ENCODE data around the gene RIPOR3.
"Not testable (repeated sequence)": the region's sequence is repeated elsewhere in the genome, so short reads cannot be mapped to it uniquely, and the experiment has no call there.

Gene RIPOR3

GRCh38 chr20:50628332-50628731 lies 63.0 kb downstream of the RIPOR3 start:
- Mint-ChIP-seq H3K36me3 (ENCODE audit: low read depth) (no peaks in the 10 kb centered on the region), H3K4me3 (peak overlapping the region in 2 of 3 experiments; percentile 8 to 26), H3K4me1 (peaks cover 20% of the 10 kb centered on the region), H3K9me3 (no peaks in the 10 kb centered on the region), H3K27ac (peak overlapping the region; percentile 24 to 83 (median 70)), H3K27me3 (ENCODE audit: low read depth) (peaks cover 12% of the 10 kb centered on the region)
- TF ChIP-seq CTCF (IDR thresholded peaks at IDR 0.05; ENCODE audit: unreplicated experiment in 3 of 3) = no peak

GRCh38 chr20:50627747-50628146 lies 63.6 kb downstream of the RIPOR3 start:
- no peak for TF ChIP-seq CTCF (IDR thresholded peaks at IDR 0.05; ENCODE audit: unreplicated experiment in 3 of 3)
- Mint-ChIP-seq H3K4me1 (peaks cover 23% of the 10 kb centered on the region), H3K27ac (peak overlapping the region in 2 of 3 experiments; percentile 24 to 83), H3K36me3 (ENCODE audit: low read depth) (no peaks in the 10 kb centered on the region), H3K27me3 (ENCODE audit: low read depth) (peaks cover 6% of the 10 kb centered on the region), H3K4me3 (no peak overlapping the region), H3K9me3 (no peaks in the 10 kb centered on the region)

- TF ChIP-seq CTCF (IDR thresholded peaks at IDR 0.05; ENCODE audit: unreplicated experiment in 3 of 3) = peak in 2 of 3 experiments; percentile 27 to 48
- Mint-ChIP-seq H3K9me3 (no peaks in the 10 kb centered on the region), H3K4me1 (peaks cover 23% of the 10 kb centered on the region), H3K36me3 (ENCODE audit: low read depth) (no peaks in the 10 kb centered on the region), H3K4me3 (no peak overlapping the region), H3K27me3 (ENCODE audit: low read depth) (peaks cover 3% of the 10 kb centered on the region), H3K27ac (peak overlapping the region; percentile 44 to 64 (median 46))
These were observed 65.2 kb downstream of the RIPOR3 start for GRCh38 chr20:50625986-50626677.

GRCh38 chr20:50624351-50625016 lies 66.9 kb downstream of the RIPOR3 start:
- TF ChIP-seq CTCF (IDR thresholded peaks at IDR 0.05; ENCODE audit: unreplicated experiment in 3 of 3) = no peak
- H3K4me1 Mint-ChIP-seq = peaks cover 23% of the 10 kb centered on the region
- no peak overlapping the region for H3K4me3 Mint-ChIP-seq
- H3K9me3 Mint-ChIP-seq = peaks cover 3% of the 10 kb centered on the region
- H3K36me3 Mint-ChIP-seq (ENCODE audit: low read depth) = no peaks in the 10 kb centered on the region
- peak overlapping the region in 1 of 3 experiments; percentile 44 for H3K27ac Mint-ChIP-seq
- peaks cover 3% of the 10 kb centered on the region for H3K27me3 Mint-ChIP-seq (ENCODE audit: low read depth)

GRCh38 chr20:50621068-50621665 lies 70.2 kb downstream of the RIPOR3 start:
- Mint-ChIP-seq H3K4me3 (no peak overlapping the region), H3K9me3 (peaks cover 3% of the 10 kb centered on the region)

GRCh38 chr20:50620459-50620858 lies 70.9 kb downstream of the RIPOR3 start:
- not testable (repeated sequence) for H3K27me3 Mint-ChIP-seq (ENCODE audit: low read depth)
- H3K4me1 Mint-ChIP-seq = peaks cover 13% of the 10 kb centered on the region

More at GRCh38 chr20:50621068-50621665, 70.2 kb downstream of the RIPOR3 start:
- H3K27ac Mint-ChIP-seq = no peak overlapping the region
- H3K36me3 Mint-ChIP-seq (ENCODE audit: low read depth) = no peaks in the 10 kb centered on the region
- no peak for TF ChIP-seq CTCF (IDR thresholded peaks at IDR 0.05; ENCODE audit: unreplicated experiment in 3 of 3)
- peaks cover 14% of the 10 kb centered on the region for H3K4me1 Mint-ChIP-seq
- H3K27me3 Mint-ChIP-seq (ENCODE audit: low read depth) = peaks cover 3% of the 10 kb centered on the region

More at GRCh38 chr20:50620459-50620858, 70.9 kb downstream of the RIPOR3 start:
- not testable (repeated sequence) for H3K36me3 Mint-ChIP-seq (ENCODE audit: low read depth); H3K4me3 Mint-ChIP-seq; H3K9me3 Mint-ChIP-seq; H3K27ac Mint-ChIP-seq
